Keratinocyte (primary cell): ENCODE data around the gene RACGAP1. TPM values are rescaled to one million over a fixed set of nuclear protein-coding genes. Genes with fewer than 3 reads are reported as not detected.

ENCODE experiments used
- DNase-seq: peaks from one replicate; pipeline ENCODE4 v3.0.0-alpha.2; 2011; ENCODE audit warnings: low read depth, missing footprints, low spot score
- FAIRE-seq: peaks from 2 replicates; lab custom pipeline; 2011; peaks lifted over from hg19 to GRCh38; lab: Jason Lieb, UNC
- H2AFZ ChIP-seq: 2 replicates; pipeline ENCODE4 v1.6.0; 2012; ENCODE audit warnings: low read length, control low read depth, inconsistent platforms; ENCODE audit not compliant: control insufficient read depth
- H3K27ac ChIP-seq: 2 replicates; pipeline ENCODE4 v1.5.1; 2011; ENCODE audit warnings: low read length; ENCODE audit not compliant: control insufficient read depth, insufficient read depth
- H3K27me3 ChIP-seq: 3 replicates; pipeline ENCODE4 v1.6.0; 2011; ENCODE audit warnings: low read length; ENCODE audit not compliant: control insufficient read depth, insufficient read depth; ENCODE audit errors: extremely low read depth
- H3K36me3 ChIP-seq, 2 experiments: 2 replicates in 1 of 2; 3 replicates in 1 of 2; pipeline ENCODE4 v1.5.1; 2011; ENCODE audit warnings: low read length in 2 of 2, mild to moderate bottlenecking in 1 of 2; ENCODE audit not compliant: control insufficient read depth in 2 of 2, insufficient read depth in 2 of 2; ENCODE audit errors: extremely low read depth in 1 of 2
- H3K4me1 ChIP-seq: 3 replicates; pipeline ENCODE4 v1.5.1; 2011; ENCODE audit warnings: low read length; ENCODE audit not compliant: control insufficient read depth, insufficient read depth; ENCODE audit errors: extremely low read depth
- H3K4me2 ChIP-seq: 3 replicates; pipeline ENCODE4 v1.6.0; 2011; ENCODE audit warnings: low read depth, low read length; ENCODE audit not compliant: control insufficient read depth, insufficient read depth; ENCODE audit errors: extremely low read depth
- H3K4me3 ChIP-seq, 3 experiments: fragments of 200-600 bp in 1 of 3; sonication (generic) in 1 of 3; 2 replicates in 2 of 3; 3 replicates in 1 of 3; pipeline ENCODE4 v1.5.1; 2011 to 2016; ENCODE audit warnings: low read length in 3 of 3, mild to moderate bottlenecking in 3 of 3, control low read depth in 2 of 3, inconsistent platforms in 1 of 3, low read depth in 1 of 3, mixed read lengths in 1 of 3, mixed run types in 1 of 3, moderate library complexity in 1 of 3; ENCODE audit not compliant: control insufficient read depth in 2 of 3, insufficient read depth in 2 of 3; ENCODE audit errors: extremely low read depth in 1 of 3
- H3K79me2 ChIP-seq: 2 replicates; pipeline ENCODE4 v1.6.0; 2012; ENCODE audit warnings: low read length; ENCODE audit not compliant: control insufficient read depth, insufficient read depth
- H3K9ac ChIP-seq: 3 replicates; pipeline ENCODE4 v1.6.0; 2011; ENCODE audit warnings: low read length; ENCODE audit not compliant: control insufficient read depth, insufficient read depth; ENCODE audit errors: extremely low read depth
- H3K9me1 ChIP-seq: 3 replicates; pipeline ENCODE4 v1.6.0; 2011; ENCODE audit warnings: low read length; ENCODE audit not compliant: control insufficient read depth, insufficient read depth; ENCODE audit errors: extremely low read depth
- H3K9me3 ChIP-seq: 2 replicates; pipeline ENCODE4 v1.5.1; 2012; ENCODE audit warnings: low read depth, low read length; ENCODE audit not compliant: control insufficient read depth
- H4K20me1 ChIP-seq: 3 replicates; pipeline ENCODE4 v1.6.0; 2011; ENCODE audit warnings: low read length; ENCODE audit not compliant: control insufficient read depth, insufficient read depth; ENCODE audit errors: extremely low read depth
- EZH2 ChIP-seq: IDR thresholded peaks from one replicate; pipeline ENCODE4 v1.6.1; 2012; ENCODE audit warnings: inconsistent platforms, mild to moderate bottlenecking, low read length, moderate library complexity
- dilution Hi-C: fragments of 300-500 bp; cut with MboI; formaldehyde crosslinking; loops from one replicate; pipeline ENCODE4 v1.7.0; 2020; ENCODE audit warnings: low sequenced_read_pairs; ENCODE audit not compliant: extremely low pct_ligation_motif_present
- polyA plus RNA-seq, 5 experiments: library from polyadenylated mRNA; depleted of rRNA in 3 of 5; stranded (reverse) in 3 of 5; stranded (forward) in 1 of 5; unstranded in 1 of 5; fragments of >200 nt; gene quantifications; 1 replicate in 1 of 5; 2 replicates in 3 of 5; 3 replicates in 1 of 5; pipeline versions ENCODE4 v1.2.1 to v1.2.3, GENCODE V29; 2011 to 2012; ENCODE audit warnings: missing spikeins in 2 of 5, low read depth in 1 of 5, low replicate concordance in 1 of 5
- TF ChIP-seq, protein P1 (sequence below), 3 experiments: IDR thresholded peaks in 1 of 3; conservative IDR thresholded peaks in 1 of 3; optimal IDR thresholded peaks in 1 of 3; 2 replicates in 2 of 3; 3 replicates in 1 of 3; pipeline versions ENCODE3 to v1.5.1; 2011; ENCODE audit warnings: low read length in 3 of 3, mild to moderate bottlenecking in 3 of 3, moderate library complexity in 2 of 3, control low read depth in 1 of 3, inconsistent platforms in 1 of 3; ENCODE audit not compliant: insufficient read depth in 2 of 3; ENCODE audit errors: extremely low read depth in 1 of 3

Gene RACGAP1
- polyA plus RNA-seq, 1 donor (not counting 4 experiments of a cell fraction or from before 2014, with no cell fraction given) = 57.1 TPM

DNA sequence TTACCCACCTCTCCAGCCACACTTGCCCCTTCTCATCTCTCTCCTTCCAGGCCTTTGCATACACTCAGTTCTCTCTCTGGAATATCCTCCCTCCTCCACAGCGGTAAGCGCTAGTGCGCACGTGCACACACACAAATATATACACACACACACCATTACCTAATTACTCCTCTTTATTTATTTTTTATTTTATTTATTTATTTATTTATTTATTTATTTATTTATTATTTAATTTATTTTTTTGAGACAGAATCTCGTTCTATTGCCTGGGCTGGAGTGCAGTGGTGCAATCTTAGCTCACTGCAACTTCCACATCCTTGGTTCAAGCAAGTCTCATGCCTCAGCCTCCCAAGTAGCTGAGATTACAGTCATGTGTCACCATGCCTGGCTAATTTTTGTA is 43.8 kb upstream of the RACGAP1 start:
- dilution Hi-C loops = loop anchor here (10.0 to 25.0 kb wide), 2 partner anchors 64 to 207 kb away; no protein-coding TSS in a partner anchor
- TF ChIP-seq EZH2 = no peak
- TF ChIP-seq, protein P1, sequence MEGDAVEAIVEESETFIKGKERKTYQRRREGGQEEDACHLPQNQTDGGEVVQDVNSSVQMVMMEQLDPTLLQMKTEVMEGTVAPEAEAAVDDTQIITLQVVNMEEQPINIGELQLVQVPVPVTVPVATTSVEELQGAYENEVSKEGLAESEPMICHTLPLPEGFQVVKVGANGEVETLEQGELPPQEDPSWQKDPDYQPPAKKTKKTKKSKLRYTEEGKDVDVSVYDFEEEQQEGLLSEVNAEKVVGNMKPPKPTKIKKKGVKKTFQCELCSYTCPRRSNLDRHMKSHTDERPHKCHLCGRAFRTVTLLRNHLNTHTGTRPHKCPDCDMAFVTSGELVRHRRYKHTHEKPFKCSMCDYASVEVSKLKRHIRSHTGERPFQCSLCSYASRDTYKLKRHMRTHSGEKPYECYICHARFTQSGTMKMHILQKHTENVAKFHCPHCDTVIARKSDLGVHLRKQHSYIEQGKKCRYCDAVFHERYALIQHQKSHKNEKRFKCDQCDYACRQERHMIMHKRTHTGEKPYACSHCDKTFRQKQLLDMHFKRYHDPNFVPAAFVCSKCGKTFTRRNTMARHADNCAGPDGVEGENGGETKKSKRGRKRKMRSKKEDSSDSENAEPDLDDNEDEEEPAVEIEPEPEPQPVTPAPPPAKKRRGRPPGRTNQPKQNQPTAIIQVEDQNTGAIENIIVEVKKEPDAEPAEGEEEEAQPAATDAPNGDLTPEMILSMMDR (optimal IDR thresholded peaks at IDR 0.05 in 1 of 3, IDR thresholded peaks at IDR 0.05 in 1 of 3, conservative IDR thresholded peaks at IDR 0.05 in 1 of 3; ENCODE audit: extremely low read depth in 1 of 3, insufficient read depth in 2 of 3, low read length in 3 of 3) = no peak

DNA sequence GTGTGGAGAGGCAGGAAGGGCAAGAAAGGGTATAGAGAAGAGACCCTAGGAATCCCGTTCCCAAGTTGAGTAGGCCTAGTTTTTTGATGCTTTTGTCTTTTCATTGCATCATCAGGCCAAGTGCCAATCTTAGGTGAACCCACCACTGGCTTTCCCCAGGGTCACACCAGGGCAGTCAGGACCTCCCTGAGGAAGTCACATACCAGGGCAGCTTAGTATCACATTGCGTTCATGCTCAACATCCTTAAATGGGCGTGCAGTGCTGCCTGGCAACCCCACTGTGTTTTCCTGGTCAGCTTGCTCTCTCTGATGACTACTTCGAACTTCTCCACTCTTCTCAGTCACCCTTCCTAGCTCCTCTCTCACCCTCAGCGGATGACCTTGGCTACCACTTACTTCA is 41.1 kb upstream of the RACGAP1 start:
- Histone ChIP-seq H3K9me1 (no peaks in the 10 kb centered on the region), H3K27ac (no peak overlapping the region), H3K79me2 (no peaks in the 10 kb centered on the region), H2AFZ (no peak overlapping the region), H3K4me3 (no peak overlapping the region), H4K20me1 (no peaks in the 10 kb centered on the region), H3K9me3 (no peaks in the 10 kb centered on the region), H3K36me3 (peaks cover 0 to 1% of the 10 kb centered on the region in 2 experiments), H3K4me2 (no peak overlapping the region), H3K4me1 (peaks cover 12% of the 10 kb centered on the region), H3K9ac (no peak overlapping the region), H3K27me3 (no peaks in the 10 kb centered on the region)
- DNase-seq (no peak), FAIRE-seq (no peak)
- TF ChIP-seq, protein P1 (optimal IDR thresholded peaks at IDR 0.05 in 1 of 3, IDR thresholded peaks at IDR 0.05 in 1 of 3, conservative IDR thresholded peaks at IDR 0.05 in 1 of 3; ENCODE audit: extremely low read depth in 1 of 3, insufficient read depth in 2 of 3, low read length in 3 of 3) = no peak
- no peak for TF ChIP-seq EZH2
- dilution Hi-C loops = loop anchor here (10.0 to 25.0 kb wide), 2 partner anchors 62 to 204 kb away; no protein-coding TSS in a partner anchor

More for the DNA sequence above, 43.8 kb upstream of the RACGAP1 start:
- DNase-seq (no peak), FAIRE-seq (no peak)
- H3K9me3 ChIP-seq = no peaks in the 10 kb centered on the region
- H3K27me3 ChIP-seq = no peaks in the 10 kb centered on the region
- no peak overlapping the region for H3K9ac ChIP-seq
- H3K9me1 ChIP-seq = no peaks in the 10 kb centered on the region
- no peak overlapping the region for H3K4me2 ChIP-seq
- H4K20me1 ChIP-seq = no peaks in the 10 kb centered on the region
- no peak overlapping the region for H2AFZ ChIP-seq
- peaks cover 0 to 1% of the 10 kb centered on the region in 2 experiments for H3K36me3 ChIP-seq
- no peak overlapping the region for H3K27ac ChIP-seq
- no peaks in the 10 kb centered on the region for H3K79me2 ChIP-seq
- H3K4me1 ChIP-seq = peaks cover 4% of the 10 kb centered on the region
- no peak overlapping the region for H3K4me3 ChIP-seq
